Thyroid gland (tissue), 4 donors: ENCODE data around the gene AFAP1.

Source experiments
- POLR2A ChIP-seq, 2 donors: fragments of 450-650 bp; IDR thresholded peaks; one replicate each; pipeline ENCODE4 v1.6.1; 2017; ENCODE audit warnings: antibody characterized with exemption in 2 of 2, mild to moderate bottlenecking in 2 of 2, moderate library complexity in 1 of 2
- TF ChIP-seq, protein P1 (sequence below), 6 experiments: fragments of 200-600 bp in 3 of 6; fragments of 450-650 bp in 3 of 6; sonication (generic) in 3 of 6; IDR thresholded peaks; one replicate each; pipeline ENCODE4 v1.5.1; 2016 to 2019; ENCODE audit warnings: antibody characterized with exemption in 6 of 6, mild to moderate bottlenecking in 2 of 6, inconsistent platforms in 1 of 6, moderate library complexity in 1 of 6

DNA sequence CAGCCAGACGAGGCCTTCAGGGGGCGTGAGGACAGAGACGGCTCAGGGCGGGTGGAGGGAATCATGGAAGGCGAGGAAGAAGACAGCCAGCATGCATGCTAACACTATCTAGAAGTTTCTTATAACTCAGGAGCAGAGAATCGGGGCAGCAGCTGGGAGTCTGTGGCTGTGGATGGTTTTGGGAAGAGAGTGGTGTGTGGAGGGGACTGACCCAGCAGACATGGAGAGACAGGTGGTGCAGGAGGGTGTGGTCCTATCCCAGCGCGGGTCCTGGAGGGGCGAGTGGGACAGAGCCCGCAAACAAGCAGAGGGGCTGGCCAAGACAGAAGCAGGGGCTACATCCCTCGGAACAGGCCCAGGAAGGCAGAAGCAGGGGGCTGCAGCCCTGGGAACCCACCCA, 192.1 kb downstream of the AFAP1 start:
- TF ChIP-seq, protein P1, sequence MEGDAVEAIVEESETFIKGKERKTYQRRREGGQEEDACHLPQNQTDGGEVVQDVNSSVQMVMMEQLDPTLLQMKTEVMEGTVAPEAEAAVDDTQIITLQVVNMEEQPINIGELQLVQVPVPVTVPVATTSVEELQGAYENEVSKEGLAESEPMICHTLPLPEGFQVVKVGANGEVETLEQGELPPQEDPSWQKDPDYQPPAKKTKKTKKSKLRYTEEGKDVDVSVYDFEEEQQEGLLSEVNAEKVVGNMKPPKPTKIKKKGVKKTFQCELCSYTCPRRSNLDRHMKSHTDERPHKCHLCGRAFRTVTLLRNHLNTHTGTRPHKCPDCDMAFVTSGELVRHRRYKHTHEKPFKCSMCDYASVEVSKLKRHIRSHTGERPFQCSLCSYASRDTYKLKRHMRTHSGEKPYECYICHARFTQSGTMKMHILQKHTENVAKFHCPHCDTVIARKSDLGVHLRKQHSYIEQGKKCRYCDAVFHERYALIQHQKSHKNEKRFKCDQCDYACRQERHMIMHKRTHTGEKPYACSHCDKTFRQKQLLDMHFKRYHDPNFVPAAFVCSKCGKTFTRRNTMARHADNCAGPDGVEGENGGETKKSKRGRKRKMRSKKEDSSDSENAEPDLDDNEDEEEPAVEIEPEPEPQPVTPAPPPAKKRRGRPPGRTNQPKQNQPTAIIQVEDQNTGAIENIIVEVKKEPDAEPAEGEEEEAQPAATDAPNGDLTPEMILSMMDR (IDR thresholded peaks at IDR 0.05), result no peak
- no peak for TF ChIP-seq POLR2A (IDR thresholded peaks at IDR 0.05)
